Activated CD4-positive, alpha-beta T cell treated with anti-CD3 and anti-CD28 coated beads for 48 hours (primary cell): ENCODE measurements around the gene OSBPL3.

ENCODE experiments used
- DNase-seq: peaks from one replicate; pipeline ENCODE4 v3.0.0-alpha.2; 2020

Gene OSBPL3

DNA sequence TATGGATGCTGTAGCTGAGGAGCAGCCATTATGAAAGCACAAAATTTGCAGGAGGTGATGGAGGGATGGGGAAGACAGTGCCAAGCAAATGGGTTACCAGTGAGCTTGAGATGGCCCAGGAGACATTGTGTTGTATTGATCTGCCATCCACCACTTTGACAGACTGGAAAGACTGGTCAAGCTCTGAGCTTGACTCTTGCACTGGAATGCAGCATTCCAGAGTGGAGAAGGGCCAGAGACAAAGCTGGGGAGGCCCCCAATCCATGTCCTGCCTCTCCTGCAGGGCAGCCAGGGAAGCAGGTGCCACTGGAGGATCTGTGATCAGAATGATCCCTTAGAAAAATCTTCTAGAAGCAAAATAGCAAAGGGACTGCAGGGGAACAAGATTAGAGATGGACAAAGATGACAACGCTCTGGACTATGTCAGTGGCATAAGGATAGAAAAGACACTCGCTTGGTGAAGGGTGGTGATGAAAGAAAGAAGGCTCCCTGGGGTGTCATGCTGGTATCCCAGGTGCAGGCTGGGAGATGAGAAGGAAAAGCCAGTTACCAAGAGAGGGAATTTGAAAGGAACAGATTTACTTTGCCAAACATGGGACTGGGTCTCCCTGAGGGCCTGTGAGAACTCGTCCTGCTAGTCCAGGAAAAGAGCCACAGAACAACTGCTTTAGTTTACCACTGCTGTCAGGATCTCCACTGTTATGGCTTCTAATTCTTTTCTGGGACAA, 227.7 kb downstream of the OSBPL3 start:
- DNase-seq: no peak

DNA sequence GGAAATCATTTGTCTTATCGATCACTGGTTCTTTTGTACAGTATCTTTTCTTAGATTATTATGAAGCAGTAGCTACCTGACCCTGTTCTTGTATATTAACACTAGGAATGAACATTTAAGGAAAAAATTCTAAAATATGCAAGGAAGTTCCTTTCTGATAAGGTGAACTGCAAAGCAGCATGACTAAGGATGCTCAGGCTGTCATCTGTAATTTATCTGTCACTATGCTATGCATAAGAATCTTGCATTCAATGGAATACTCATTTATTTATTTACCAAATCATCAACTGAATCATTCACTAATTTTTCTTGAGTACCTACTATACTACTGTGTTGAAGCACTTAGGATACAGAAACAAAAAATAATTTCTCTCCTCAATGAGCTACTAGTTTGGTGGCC, 228.5 kb downstream of the OSBPL3 start:
- no peak for DNase-seq

DNA sequence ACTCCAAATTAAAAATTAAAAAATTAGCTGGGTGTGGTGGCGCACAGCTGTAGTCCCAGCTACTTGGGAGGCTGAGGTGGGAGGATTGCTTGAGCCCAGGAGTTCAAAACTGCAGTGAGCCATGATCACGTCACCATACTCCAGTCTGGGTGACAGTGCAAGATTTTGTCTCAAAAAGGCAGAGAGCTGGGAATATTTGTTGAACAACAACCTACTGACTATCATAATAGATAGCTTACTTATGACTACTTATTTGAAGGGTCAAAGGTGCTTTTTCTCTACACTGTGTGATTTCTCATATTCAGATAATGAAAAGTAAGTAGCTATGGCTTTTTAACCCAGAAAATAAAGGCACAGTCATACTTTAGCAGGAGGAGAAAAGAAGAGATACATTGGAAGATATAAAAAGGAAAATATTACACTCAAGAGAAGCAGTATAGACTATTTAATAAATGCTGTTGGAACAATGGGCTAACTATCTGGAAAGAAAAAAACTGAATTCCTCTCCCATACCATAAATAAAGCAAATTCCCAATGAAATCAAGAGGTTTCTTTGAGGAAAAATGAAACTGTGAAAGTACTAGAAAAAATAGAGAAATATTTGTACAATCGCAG, 229.4 kb downstream of the OSBPL3 start:
- no peak for DNase-seq

DNA sequence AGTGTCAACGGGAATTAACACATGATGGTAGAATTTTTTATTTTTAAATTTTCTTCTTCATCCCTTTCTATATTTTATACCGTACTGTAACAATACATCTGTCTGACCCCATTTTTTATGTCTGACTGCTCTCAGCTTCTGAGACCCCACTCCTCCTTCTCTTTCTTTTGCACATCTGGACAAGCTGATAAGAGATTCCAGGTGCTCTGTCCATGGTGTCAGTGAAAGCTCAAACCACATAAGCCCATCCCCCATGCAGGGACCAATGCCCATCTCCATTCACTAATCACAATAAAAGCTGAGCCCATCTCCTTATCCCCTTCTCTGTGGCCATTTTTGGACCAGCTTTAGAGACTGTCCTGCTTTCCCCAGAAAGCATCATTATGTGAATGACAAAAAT, 231.5 kb downstream of the OSBPL3 start:
- no peak for DNase-seq
